ENCODE results near the gene C4orf54.

C4orf54 gene

GRCh38 chr4:99624141-99624719 is 33.4 kb downstream of the C4orf54 start:
- DNase-seq (ENCODE audit: low read depth) = no peak

- DNase-seq (ENCODE audit: low read depth) = no peak
These were observed 35.3 kb downstream of the C4orf54 start for GRCh38 chr4:99622341-99622740.

GRCh38 chr4:99617374-99617773 is 40.3 kb downstream of the C4orf54 start:
- no peak for DNase-seq (ENCODE audit: low read depth)

- DNase-seq (ENCODE audit: low read depth) = no peak
These were observed 42.3 kb downstream of the C4orf54 start for GRCh38 chr4:99615170-99615820.

- no peak for DNase-seq (ENCODE audit: low read depth)
These were observed 43.1 kb downstream of the C4orf54 start for GRCh38 chr4:99614491-99614890.

- DNase-seq (ENCODE audit: low read depth) = no peak
These were observed 44.9 kb downstream of the C4orf54 start for GRCh38 chr4:99612704-99613103.

DNA sequence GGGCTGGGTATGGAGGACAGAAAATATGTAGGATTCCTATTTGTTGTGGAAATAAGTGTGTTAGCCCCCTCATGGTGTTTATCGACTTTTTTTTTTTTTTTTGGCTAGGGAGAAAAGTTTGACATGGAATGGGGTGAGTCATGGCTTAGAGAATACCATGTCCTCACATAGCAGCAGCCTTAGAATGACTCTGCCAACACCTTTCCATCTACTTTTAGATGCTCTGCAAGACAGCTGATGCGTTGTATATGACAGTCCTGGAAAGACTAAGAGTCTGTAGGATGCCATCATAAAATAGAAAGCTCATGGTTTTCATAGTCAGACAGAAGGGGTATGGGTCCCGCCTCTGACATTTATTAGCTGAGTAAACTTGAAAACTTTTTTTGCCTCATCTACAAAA is 45.3 kb downstream of the C4orf54 start:
- DNase-seq (ENCODE audit: low read depth) = no peak

DNA sequence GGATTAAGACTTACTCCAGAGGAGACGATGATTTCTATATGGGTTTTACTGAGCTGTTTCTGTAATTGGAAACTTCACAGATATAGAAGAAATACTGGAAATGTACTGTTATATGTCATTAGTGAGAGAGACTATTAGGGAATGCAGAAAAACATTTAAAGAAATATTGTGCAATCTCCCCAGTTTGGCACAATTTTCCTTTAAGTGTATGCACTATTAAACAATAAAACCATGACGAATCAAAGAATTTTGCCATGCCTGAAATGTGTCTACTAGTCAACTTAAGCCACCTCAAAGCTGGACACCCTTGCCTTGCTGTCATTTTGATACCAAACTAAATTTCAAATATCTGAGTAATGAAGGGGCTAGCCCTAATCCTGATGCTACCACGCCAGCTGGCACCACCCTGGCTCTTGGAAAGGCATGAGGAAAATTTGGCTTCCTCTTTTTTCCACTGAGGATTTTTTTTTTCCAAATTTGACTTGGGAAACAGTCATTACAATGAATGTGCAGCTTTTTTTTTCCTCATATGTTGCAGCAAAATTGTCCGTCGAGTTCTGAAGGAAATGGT is 46.9 kb downstream of the C4orf54 start:
- no peak for DNase-seq (ENCODE audit: low read depth)

DNA sequence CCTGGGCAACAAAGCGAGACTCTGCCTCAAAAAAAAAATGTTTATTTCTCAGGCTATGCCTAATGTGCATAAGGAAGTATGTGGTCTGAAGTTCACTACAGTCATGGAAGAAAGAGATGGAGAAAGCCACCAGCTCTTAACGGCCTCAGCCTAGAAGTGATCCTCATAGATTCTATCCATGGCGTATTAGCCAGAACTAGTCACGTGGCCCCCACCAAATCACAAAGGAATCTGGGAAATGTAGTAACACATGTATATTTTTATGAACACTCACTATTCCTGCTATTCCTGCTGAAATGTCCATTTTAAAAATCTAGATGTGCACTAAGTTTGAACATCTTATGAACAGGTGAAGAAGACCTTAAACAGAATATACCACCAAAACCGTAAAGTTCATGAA is 49.2 kb downstream of the C4orf54 start:
- no peak for DNase-seq (ENCODE audit: low read depth)
